Testis (tissue), 2 donors: Measurements from ENCODE around the gene CD226.

Experiments
- CTCF ChIP-seq, 3 experiments: fragments of 450-650 bp in 2 of 3; fragments of 200-600 bp in 1 of 3; sonication (generic) in 1 of 3; IDR thresholded peaks; one replicate each; pipeline ENCODE4 v1.5.1; 2016 to 2019; ENCODE audit warnings: antibody characterized with exemption in 3 of 3, mild to moderate bottlenecking in 2 of 3, moderate library complexity in 1 of 3
- POLR2A ChIP-seq: fragments of 450-650 bp; IDR thresholded peaks from one replicate; pipeline ENCODE4 v1.6.1; 2017; ENCODE audit warnings: antibody characterized with exemption, mild to moderate bottlenecking, moderate library complexity

- TF ChIP-seq CTCF (IDR thresholded peaks at IDR 0.05) (no peak), POLR2A (no peak)
Measured at GRCh38 chr18:69954719-69955480, 7.2 kb upstream of the CD226 start.
